Transverse colon (tissue), 3 donors: Measurements from ENCODE around the gene ZBTB9.

Experiments used
- POLR2A ChIP-seq: fragments of 450-650 bp; IDR thresholded peaks from one replicate; pipeline ENCODE4 v1.6.1; 2016; ENCODE audit warnings: antibody characterized with exemption, mild to moderate bottlenecking, moderate library complexity
- TF ChIP-seq, protein P1 (sequence below), 5 experiments: fragments of 200-600 bp in 3 of 5; fragments of 450-650 bp in 2 of 5; sonication (generic) in 3 of 5; IDR thresholded peaks; 1 replicate in 2 of 5; 2 replicates in 3 of 5; pipeline ENCODE4 v1.5.1; 2016 to 2017; ENCODE audit warnings: antibody characterized with exemption in 5 of 5, inconsistent platforms in 3 of 5, mild to moderate bottlenecking in 2 of 5, moderate library complexity in 1 of 5

GRCh38 chr6:33417128-33417902 is 37.1 kb upstream of the ZBTB9 start:
- TF ChIP-seq, protein P1, sequence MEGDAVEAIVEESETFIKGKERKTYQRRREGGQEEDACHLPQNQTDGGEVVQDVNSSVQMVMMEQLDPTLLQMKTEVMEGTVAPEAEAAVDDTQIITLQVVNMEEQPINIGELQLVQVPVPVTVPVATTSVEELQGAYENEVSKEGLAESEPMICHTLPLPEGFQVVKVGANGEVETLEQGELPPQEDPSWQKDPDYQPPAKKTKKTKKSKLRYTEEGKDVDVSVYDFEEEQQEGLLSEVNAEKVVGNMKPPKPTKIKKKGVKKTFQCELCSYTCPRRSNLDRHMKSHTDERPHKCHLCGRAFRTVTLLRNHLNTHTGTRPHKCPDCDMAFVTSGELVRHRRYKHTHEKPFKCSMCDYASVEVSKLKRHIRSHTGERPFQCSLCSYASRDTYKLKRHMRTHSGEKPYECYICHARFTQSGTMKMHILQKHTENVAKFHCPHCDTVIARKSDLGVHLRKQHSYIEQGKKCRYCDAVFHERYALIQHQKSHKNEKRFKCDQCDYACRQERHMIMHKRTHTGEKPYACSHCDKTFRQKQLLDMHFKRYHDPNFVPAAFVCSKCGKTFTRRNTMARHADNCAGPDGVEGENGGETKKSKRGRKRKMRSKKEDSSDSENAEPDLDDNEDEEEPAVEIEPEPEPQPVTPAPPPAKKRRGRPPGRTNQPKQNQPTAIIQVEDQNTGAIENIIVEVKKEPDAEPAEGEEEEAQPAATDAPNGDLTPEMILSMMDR (IDR thresholded peaks at IDR 0.05): peak in 1 of 5 experiments; percentile 15
- TF ChIP-seq POLR2A: no peak
